Cerebellar cortex (tissue), 1 donor: ENCODE results near the gene CGB1.
"Not testable (repeated sequence)": the region's sequence is repeated elsewhere in the genome, so short reads cannot be mapped to it uniquely, and the experiment has no call there.

Experiments
- DNase-seq: peaks from one replicate; pipeline ENCODE4 v3.0.0-alpha.2; 2015; ENCODE audit warnings: low spot score

Gene CGB1

DNA sequence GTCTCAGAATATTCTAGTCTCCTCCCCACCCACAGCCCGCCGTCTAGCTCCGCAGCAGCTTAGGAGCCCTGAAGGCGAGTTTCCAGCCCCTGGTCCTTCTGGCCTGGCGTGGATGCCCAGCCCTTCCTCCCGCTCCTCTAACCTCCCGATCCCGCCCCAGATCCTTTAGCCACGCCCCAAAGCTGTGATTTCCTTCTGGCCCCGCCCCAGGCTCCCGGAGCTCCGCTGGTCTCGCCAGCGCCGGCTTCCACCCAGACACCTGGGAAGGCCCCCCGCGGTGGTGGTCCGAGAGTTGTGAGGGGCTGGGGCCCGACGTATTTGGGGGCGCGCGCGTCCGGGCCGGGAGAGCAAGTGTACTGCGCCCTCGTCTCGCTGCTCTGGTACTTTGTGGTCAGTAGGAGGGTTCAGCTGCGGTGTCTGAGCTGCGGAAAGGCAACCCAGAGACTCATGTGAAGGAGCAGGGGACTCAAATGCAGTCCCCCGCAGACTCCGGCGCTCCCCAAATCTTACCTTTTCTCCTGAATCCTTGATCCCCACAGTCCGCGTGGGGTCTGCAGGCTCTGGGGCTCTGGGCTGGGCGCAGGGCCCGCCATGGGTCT lies 21.0 kb upstream of the CGB1 start, which contains the start of gene CGB7:
CGB7 (minus strand) TSS at position 114 of the 599 bp plus-strand sequence. CDS start 2,374 bp downstream, outside the sequence.
- no peak for DNase-seq

- not testable (repeated sequence) for DNase-seq
Measured at GRCh38 chr19:49056902-49057596, 20.4 kb upstream of the CGB1 start.

- no peak for DNase-seq
Measured at GRCh38 chr19:49056101-49056901, 19.6 kb upstream of the CGB1 start.

DNA sequence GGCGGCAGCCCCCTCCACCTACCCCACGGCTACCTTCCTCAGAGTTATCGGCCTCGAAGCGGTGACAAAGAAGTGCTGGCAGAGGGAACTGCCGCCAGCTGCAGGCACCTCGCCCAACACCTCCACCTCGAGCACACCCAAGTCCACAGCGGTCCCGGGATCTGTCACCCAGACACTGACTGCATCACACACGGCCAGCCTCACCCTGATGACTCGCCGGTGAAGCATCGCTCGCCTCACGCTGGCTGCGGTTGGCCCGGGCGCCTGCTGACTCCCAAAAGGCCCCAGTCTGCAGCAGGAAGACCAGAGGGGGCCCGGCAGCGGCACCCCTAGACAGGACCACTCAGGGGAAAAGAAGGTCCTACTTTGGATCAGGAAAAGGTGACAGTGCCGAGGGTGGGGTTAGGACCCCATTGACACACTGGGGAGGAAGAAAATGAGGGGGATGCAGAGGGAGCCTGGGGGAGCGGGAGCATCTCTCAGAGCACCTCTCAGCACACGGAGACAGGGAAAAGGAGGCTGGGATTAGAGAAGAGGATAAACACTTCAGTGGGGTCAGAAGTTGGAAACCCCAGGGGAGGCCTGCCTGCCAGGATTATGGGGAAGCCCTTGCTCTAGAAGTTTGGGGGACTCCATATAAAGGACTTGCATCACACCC lies 13.8 kb upstream of the CGB1 start:
- DNase-seq = not testable (repeated sequence)

DNA sequence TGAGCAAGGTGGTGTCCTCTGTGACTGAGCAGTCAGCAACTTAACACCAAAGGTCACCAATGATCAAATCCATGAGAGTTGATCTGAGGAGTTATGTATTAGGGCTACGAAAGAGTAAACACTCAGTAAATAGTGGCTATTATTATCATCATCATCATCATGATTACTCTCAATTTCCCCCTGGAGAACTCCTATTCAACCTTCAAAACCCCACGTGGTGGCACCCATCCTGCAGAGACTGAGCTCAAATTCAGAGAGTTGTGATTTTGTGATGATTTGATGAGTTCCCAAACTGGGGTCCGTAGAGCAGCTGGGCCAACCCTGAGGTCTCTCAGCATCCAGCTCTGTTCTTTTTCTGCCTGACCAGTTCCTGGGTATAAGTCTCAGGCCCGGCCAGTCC lies 13.1 kb upstream of the CGB1 start:
- not testable (repeated sequence) for DNase-seq

DNA sequence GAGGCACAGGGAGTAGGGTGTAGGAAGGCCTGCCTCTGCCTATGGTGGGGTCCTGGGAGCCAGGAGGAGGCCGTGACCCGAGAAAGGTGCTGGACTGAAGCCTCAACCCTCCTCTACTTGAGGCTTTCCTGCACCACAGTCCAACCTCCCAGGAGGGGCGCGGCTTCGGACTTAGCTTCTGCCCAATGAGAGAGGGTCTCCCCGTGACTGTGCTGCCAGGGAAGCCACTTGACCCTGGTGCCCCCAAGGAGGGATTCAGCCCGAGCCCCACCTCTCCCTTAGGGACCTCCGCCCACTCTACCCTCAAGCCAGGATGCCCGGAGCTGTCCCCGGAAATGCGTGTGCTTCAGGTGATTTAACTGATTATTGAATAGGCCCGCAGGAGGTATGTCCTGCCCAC lies 12.3 kb upstream of the CGB1 start, which contains the start of gene CGB8:
CGB8 (minus strand) TSS at position 101 of the 400 bp plus-strand sequence. CDS start 372 bp downstream, outside the sequence.
- DNase-seq = not testable (repeated sequence)

DNA sequence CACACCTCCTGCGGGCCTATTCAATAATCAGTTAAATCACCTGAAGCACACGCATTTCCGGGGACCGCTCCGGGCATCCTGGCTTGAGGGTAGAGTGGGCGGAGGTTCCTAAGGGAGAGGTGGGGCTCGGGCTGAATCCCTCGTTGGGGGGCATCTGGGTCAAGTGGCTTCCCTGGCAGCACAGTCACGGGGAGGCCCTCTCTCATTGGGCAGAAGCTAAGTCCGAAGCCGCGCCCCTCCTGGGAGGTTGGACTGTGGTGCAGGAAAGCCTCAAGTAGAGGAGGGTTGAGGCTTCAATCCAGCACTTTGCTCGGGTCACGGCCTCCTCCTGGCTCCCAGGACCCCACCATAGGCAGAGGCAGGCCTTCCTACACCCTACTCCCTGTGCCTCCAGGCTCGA lies 6.9 kb upstream of the CGB1 start, which contains the start of gene CGB5:
CGB5 (plus strand) TSS at position 301 of the 400 bp plus-strand sequence. CDS start 362 bp downstream, outside the sequence.
- DNase-seq = not testable (repeated sequence)

DNA sequence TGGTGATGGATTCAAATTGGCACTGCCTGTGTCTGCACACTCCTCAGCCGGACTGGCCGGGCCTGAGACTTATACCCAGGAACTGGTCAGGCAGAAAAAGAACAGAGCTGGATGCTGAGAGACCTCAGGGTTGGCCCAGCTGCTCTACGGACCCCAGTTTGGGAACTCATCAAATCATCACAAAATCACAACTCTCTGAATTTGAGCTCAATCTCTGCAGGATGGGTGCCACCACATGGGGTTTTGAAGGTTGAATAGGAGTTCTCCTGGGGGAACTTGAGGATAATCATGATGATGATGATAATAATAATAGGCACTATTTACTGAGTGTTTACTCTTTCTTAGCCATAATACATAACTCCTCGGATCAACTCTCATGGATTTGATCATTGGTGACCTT lies 6.0 kb upstream of the CGB1 start:
- not testable (repeated sequence) for DNase-seq

GRCh38 chr19:49042177-49042576 lies 5.5 kb upstream of the CGB1 start:
- no peak for DNase-seq

DNA sequence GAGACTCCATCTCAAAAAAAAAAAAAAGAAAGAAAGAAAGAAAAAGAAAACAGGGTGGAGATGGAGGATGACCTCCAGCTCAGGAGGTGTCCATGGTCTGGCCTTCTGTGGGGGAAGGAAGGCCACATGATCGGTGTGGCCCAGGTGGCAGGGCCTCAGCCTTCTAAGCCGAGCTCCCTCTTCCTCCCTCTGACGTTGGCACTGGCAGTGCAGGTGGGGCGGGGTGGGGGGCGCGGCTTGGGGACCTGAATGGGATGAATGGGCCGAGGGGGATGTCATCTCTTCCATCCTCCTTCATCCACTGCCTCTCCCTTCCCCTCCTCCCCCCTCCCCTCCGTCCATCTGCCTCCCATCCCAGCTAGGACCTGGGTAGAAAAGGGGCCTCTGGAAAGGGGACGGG lies 3.0 kb upstream of the CGB1 start:
- not testable (repeated sequence) for DNase-seq

DNA sequence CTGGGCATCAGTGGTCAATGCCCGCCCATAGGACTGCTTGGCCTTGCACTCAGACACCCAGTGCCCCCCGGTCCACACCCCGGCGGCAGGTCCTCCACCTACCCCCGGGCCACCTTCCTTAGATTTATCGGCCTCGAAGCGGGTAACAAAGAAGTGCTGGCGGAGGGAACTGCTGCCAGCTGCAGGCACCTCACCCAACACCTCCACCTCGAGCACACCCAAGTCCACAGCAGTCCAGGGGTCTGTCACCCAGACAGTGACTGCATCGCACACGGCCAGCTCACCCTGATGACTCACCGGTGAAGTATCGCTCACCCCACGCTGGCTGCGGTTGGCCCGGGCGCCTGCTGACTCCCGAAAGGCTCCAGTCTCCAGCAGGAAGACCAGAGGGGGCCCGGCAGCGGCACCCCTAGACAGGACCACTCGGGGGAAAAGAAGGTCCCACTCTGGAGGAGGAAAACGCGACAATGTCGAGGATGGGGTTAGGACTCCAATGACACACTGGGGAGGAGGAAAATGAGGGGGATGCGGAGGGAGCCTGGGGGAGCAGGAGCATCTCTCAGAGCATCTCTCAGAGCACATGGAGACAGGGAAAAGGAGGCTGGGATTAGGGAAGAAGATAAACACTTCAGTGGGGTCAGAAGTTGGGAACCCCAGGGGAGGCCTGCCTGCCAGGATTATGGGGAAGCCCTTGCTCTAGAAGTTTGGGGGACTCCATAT lies 2.0 kb upstream of the CGB1 start:
- not testable (repeated sequence) for DNase-seq

- not testable (repeated sequence) for DNase-seq
Measured at GRCh38 chr19:49038111-49038510, 1.4 kb upstream of the CGB1 start.

- DNase-seq = not testable (repeated sequence)
Measured at GRCh38 chr19:49031642-49032301, 4.9 kb downstream of the CGB1 start, which contains the start of gene CGB2. Gene CGB2 (plus strand): TSS chr19:49031890. CDS start chr19:49032096, 206 bp downstream.

DNA sequence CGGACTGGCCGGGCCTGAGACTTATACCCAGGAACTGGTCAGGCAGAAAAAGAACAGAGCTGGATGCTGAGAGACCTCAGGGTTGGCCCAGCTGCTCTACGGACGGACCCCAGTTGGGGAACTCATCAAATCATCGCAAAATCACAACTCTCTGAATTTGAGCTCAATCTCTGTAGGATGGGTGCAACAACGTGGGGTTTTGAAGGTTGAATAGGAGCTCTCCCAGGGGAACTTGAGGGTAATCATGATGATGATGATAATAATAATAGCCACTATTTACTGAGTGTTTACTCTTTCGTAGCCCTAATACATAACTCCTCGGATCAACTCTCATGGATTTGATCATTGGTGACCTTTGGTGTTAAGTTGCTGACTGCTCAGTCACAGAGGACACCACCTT lies 6.4 kb downstream of the CGB1 start:
- DNase-seq = not testable (repeated sequence)

DNA sequence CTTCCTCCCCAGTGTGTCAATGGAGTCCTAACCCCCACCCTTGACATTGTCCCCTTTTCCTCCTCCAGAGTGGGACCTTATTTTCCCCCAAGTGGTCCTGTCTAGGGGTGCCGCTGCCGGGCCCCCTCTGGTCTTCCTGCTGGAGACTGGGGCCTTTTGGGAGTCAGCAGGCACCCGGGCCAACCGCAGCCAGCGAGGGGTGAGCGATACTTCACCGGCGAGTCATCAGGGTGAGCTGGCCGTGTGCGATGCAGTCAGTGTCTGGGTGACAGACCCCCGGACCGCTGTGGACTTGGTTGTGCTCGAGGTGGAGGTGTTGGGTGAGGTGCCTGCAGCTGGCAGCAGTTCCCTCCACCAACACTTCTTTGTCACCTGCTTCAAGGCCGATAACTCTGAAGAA lies 6.9 kb downstream of the CGB1 start:
- DNase-seq = not testable (repeated sequence)

- not testable (repeated sequence) for DNase-seq
Measured at GRCh38 chr19:49028686-49029085, 8.0 kb downstream of the CGB1 start.

GRCh38 chr19:49025599-49025998 lies 11.1 kb downstream of the CGB1 start:
- not testable (repeated sequence) for DNase-seq

DNA sequence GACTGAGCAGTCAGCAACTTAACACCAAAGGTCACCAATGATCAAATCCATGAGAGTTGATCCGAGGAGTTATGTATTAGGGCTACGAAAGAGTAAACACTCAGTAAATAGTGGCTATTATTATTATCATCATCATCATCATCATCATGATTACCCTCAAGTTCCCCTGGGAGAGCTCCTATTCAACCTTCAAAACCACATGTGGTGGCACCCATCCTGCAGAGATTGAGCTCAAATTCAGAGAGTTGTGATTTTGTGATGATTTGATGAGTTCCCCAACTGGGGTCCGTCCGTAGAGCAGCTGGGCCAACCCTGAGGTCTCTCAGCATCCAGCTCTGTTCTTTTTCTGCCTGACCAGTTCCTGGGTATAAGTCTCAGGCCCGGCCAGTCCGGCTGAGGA lies 11.6 kb downstream of the CGB1 start:
- DNase-seq = not testable (repeated sequence)

- not testable (repeated sequence) for DNase-seq
Measured at GRCh38 chr19:49024233-49024632, 12.5 kb downstream of the CGB1 start, which contains the start of gene CGB3. Gene CGB3 (minus strand): TSS chr19:49024333. CDS start chr19:49023971, 362 bp downstream.

DNA sequence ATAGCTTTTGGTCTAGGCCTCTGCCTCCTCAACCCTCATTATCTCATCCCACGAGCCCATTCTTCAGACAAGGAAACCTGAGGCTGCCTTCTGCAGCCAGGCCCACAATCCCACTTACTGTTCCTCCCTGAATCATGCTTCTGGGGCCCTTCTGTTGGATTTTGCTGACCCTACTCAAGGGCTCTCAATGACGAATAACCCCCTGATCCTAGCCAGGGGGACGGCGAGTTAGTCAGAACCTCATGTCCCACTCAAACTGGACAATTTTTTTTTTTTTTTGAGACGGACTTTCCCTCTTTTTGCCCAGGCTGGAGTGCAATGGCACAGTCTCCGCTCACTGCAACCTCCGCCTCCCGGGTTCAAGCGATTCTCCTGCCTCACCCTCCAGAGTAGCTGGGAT lies 14.6 kb downstream of the CGB1 start:
- DNase-seq = no peak
